ENCODE measurements around the gene COX7A2L.

DNA sequence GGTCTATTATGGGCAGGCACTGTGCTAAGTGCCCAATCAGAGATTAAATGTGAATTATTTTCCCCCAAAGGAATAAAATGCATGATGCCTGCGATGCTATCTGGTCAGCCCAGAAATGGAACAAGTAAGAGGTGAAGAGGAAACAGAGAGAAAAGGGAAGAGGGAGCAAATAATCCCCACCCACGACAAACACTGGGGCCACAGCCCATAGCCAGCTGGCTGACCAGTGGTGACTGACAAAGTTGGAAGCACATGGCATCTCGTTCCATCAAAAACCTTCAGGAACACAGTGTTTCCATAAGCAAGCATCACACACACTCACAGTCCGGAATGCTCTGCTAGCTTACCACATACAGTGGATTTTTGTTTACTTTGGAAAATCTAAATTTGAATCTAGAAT is 21.1 kb upstream of the COX7A2L start:
- TF ChIP-seq POLR2A (IDR thresholded peaks at IDR 0.05; ENCODE audit: low read depth) (no peak), CTCF (IDR thresholded peaks at IDR 0.05) (no peak)
